HG03469 (cell line): ENCODE data around the gene FANCL.
"Not testable (repeated sequence)": the region's sequence is repeated elsewhere in the genome, so short reads cannot be mapped to it uniquely, and the experiment has no call there.

Experiments
- ATAC-seq: cut with Tn5 transposase; IDR thresholded peaks from one replicate; pipeline ENCODE4 v1.9.1; 2021; ENCODE audit warnings: mild to moderate bottlenecking, moderate library complexity, moderate number of reproducible peaks; ENCODE audit not compliant: unreplicated experiment

The FANCL gene

GRCh38 chr2:58240670-58241545, at the start of gene FANCL:
Gene FANCL (minus strand): TSS chr2:58241325. CDS start chr2:58241313, 12 bp downstream.
- peak; percentile 49 for ATAC-seq

DNA sequence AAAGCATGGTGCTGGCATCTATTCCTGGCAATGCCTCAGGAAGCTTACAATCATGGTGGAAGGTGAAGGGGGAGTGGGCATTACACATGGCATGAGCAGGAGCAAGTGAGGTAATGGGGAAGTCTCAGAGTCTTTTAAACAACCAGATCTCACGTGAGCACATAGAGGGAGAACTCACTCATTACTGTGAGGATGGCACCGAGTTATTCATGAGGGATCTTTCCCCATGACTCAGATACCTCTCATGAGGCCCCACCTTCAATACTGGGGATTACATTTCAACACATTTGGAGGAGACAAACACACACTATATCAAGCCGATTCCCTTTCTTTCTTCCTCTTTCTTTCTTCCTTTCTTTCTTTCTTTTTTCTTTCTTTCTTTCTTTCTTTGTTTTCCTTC, 47.9 kb upstream of the FANCL start:
- ATAC-seq: no peak

DNA sequence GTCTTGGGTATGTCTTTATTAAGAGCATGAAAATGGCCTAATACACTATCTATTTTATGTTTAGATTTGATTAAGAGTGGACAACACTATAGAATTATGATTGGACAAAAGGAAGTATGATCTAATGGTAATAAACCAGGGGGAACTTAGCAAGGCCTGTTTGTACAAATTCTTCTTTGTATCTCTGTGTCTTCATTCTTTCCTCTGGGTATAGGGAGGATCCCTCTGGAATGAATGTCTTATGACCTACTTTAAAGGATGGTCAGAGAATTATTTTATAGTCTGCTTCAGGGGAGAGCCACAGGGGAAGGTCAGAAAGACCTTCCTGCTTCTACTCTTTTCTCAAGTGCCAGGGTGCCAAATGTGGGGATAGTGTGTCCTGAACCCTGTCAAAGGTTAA, 42.8 kb upstream of the FANCL start:
- no peak for ATAC-seq

DNA sequence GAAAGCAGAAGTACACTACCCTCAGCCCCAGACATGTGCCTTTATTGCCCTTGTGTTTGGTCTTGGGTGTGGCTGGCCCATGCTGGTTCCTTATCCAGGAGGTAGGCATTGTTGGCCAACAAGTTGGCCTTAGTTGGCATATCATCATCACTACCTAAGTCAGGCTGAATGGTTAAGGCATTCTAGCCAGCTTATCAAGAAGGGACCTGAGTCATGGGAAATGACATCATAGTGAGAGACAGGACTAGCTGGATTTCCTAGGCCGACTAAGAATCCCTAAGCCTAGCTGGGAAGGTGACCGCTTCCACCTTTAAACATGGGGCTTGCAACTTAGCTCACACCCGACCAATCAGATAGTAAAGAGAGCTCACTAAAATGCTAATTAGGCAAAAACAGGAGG, 34.0 kb upstream of the FANCL start:
- not testable (repeated sequence) for ATAC-seq

GRCh38 chr2:58271826-58272225, 30.7 kb upstream of the FANCL start:
- no peak for ATAC-seq

- no peak for ATAC-seq
These were observed 27.6 kb upstream of the FANCL start for GRCh38 chr2:58268685-58269084.

DNA sequence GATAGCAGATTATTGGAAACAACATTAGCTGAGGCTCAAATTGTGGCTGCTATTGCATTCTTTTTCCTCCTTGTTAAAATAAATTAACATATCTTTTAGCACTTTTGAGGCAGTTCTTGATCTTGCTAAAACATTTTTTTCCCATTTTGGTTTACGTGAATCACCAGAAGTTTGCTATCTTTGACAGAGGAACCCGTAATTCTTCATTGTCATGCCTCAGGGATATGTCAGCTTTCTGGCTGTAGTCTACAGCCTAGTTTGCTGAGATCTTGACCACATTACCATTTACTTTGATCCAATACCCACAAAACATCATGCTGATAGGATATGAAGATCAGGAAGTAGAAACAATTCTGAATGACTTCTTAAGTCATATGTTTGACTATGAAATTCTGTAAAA, 25.1 kb upstream of the FANCL start:
- no peak for ATAC-seq

- ATAC-seq: no peak
These were observed 20.1 kb upstream of the FANCL start for GRCh38 chr2:58261209-58261608.

DNA sequence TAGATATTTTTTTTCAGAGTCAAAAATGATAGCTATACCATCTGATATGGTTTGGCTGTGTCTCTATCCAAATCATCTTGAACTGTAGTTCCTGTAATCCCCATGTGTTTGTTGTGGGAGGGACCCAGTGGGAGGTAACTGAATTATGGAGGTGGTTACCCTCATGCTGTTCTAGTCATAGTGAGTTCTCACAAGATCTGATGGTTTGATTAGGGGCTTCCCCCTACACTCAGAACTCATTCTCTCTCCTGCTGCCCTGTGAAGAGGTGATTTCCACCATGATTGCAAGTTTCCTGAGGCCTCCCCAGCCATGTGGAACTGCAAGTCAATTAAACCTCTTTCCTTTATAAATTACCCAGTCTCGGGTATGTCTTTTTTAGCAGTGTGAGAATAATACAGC, 17.3 kb upstream of the FANCL start:
- ATAC-seq: not testable (repeated sequence)

DNA sequence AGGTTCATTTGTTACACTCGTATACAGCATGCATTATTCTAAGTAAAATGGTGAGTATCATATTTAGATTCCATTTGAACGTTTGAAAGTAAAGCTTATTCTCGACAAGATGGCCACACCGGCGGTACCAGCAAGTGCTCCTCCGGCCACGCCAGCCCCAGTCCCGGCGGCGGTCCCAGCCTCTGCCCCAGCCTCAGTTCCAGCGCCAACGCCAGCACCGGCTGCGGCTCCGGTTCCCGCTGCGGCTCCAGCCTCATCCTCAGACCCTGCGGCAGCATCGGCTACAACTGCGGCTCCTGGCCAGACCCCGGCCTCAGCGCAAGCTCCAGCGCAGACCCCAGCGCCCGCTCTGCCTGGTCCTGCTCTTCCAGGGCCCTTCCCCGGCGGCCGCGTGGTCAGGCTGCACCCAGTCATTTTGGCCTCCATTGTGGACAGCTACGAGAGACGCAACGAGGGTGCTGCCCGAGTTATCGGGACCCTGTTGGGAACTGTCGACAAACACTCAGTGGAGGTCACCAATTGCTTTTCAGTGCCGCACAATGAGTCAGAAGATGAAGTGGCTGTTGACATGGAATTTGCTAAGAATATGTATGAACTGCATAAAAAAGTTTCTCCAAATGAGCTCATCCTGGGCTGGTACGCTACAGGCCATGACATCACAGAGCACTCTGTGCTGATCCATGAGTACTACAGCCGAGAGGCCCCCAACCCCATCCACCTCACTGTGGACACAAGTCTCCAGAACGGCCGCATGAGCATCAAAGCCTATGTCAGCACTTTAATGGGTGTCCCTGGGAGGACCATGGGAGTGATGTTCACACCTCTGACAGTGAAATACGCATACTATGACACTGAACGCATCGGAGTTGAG, 10.4 kb upstream of the FANCL start:
- ATAC-seq: not testable (repeated sequence)

DNA sequence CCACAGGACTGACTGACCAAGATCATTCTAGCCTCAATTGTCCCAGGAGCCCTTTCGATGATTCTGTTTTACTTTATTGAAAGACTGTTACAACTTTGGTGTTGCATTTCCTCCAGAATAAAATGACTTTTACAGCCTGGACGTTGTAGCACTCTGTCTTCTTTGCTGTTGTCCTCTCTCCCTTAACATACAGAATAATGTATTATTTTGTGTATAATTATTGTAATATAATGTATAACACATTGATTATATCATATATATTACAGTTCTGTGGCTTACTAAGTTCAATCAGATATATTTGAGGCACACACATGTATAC, 380 bp upstream of the FANCL start:
- no peak for ATAC-seq

DNA sequence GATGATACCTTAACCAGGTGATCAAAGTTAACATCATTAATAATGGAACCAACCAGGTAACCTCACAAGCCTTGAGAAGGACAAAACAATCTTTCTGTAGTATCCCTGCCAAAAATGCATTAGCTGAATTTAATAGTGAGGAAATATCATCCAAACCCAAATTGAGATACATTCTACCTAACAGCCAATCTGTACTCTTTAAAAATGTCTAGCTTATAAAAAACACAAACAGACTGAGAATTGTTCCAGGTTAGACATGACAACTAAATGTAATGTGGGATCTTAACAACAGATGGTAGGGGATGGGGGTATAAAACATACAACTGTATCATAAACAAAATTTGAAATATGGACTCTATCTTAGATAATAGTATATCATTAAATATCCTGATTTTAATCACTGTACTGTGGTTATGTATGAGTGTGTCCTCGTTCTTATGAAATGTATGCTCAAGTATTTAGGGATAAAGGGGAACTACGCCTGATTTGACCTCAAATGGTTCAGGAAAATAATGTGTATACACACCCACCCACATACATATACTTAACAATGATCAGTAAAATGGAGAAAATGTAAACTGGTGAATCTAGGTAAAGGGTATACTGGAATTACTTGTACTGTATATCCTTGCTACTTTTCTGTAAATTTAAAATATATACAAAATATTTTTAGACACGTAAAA, 1.7 kb downstream of the FANCL start:
- no peak for ATAC-seq

GRCh38 chr2:58237741-58238140, 3.4 kb downstream of the FANCL start:
- ATAC-seq: peak; percentile 19

DNA sequence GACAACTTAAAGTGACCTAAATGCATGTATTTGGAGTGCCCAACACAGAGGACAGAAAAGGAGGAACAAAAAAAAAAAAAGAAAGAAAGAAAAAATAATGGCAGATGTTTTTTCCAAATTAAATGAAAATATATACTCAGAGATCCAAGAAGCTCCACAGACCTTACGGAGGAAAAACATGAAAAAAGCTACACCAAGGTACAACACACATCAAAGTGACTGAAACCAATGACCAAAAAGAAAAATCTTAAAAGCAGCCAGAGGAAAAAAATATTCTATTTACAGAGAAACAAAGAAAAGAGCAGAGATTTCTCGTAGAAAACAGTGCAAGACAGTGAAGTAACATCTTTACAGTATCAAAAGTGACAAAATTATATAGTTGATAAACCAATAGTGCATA, 5.1 kb downstream of the FANCL start:
- no peak for ATAC-seq

DNA sequence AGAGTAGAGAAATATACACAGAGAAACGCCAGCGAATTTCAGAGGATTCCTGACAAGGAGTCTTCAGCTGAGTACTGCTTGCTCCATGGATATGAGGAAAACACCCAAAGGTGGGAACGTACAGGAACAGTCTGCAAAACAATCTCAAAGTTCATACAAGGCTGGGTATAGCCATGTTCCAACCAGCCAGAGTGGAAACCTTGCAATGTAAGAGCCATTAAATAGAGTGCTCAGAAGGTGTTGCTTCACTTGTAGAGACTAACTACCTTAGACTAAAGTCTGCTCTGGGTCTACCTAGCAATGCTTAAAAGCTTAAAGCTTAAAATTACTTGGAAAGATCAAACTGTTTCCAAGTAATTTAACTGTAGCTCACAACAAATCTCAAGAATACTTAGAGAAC, 6.0 kb downstream of the FANCL start:
- ATAC-seq: no peak

GRCh38 chr2:58228299-58228698, 12.8 kb downstream of the FANCL start:
- ATAC-seq: no peak

GRCh38 chr2:58227171-58227917, 13.8 kb downstream of the FANCL start:
- ATAC-seq: no peak

- ATAC-seq: no peak
These were observed 19.2 kb downstream of the FANCL start for GRCh38 chr2:58221909-58222308.

DNA sequence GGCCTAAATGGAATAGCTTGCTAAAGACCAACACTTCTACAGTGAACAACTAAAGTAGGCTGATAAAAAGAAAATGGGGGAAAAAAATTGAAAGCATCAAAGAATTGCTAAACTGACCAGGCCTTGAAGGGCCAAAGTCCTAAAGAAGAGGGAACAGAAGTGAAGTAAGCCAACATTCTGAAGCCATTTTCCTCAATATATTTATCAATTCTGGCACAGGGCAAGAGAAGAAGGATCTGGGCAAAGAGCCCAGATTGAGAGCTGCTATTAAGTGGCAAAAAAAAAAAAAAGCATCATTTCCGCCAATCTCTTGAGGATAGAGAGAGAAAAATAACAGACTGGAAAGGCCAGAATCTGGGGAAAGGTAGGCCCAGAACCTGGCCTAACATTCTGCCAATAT, 25.7 kb downstream of the FANCL start:
- no peak for ATAC-seq

DNA sequence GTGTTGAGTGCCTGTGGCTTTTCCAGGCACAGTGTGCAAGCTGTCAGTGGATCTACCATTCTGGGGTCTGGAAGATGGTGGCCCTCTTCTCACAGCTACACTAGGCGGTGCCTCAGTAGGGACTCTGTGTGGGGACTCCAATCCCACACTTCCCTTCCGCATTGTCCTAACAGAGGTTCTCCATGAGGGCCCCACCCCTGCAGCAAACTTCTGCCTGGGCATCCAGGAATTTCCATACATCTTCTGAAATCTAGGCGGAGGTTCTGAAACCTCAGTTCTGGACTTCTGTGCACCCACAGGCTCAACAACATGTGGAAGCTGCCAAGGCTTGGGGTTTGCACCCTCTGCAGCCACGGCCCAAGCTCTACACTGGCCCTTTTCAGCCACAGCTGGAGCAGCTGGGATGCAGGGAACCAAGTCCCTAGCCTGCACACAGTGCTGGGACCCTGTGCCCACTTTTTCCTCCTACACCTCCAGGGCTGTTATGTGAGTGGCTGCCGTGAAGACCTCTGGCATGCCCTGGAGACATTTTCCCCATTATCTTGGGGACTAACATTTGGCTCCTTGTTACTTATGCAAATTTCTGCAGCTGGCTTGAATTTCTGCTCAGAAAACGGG, 30.1 kb downstream of the FANCL start:
- not testable (repeated sequence) for ATAC-seq
